HG02759 (cell line): Measurements from ENCODE around the gene LRCH2.
"Not testable (repeated sequence)": the region's sequence is repeated elsewhere in the genome, so short reads cannot be mapped to it uniquely, and the experiment has no call there.

ENCODE experiments used
- ATAC-seq: cut with Tn5 transposase; IDR thresholded peaks from one replicate; pipeline ENCODE4 v1.9.1; 2021; ENCODE audit warnings: mild to moderate bottlenecking, moderate library complexity; ENCODE audit not compliant: unreplicated experiment

LRCH2 gene, protein sequence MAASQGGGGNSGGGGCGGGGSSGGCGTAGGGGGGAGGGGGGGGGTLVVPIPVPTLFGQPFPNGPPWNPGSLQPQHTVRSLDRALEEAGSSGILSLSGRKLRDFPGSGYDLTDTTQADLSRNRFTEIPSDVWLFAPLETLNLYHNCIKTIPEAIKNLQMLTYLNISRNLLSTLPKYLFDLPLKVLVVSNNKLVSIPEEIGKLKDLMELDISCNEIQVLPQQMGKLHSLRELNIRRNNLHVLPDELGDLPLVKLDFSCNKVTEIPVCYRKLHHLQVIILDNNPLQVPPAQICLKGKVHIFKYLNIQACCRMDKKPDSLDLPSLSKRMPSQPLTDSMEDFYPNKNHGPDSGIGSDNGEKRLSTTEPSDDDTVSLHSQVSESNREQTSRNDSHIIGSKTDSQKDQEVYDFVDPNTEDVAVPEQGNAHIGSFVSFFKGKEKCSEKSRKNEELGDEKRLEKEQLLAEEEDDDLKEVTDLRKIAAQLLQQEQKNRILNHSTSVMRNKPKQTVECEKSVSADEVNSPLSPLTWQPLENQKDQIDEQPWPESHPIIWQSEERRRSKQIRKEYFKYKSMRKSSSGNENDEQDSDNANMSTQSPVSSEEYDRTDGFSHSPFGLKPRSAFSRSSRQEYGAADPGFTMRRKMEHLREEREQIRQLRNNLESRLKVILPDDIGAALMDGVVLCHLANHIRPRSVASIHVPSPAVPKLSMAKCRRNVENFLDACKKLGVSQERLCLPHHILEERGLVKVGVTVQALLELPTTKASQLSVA

DNA sequence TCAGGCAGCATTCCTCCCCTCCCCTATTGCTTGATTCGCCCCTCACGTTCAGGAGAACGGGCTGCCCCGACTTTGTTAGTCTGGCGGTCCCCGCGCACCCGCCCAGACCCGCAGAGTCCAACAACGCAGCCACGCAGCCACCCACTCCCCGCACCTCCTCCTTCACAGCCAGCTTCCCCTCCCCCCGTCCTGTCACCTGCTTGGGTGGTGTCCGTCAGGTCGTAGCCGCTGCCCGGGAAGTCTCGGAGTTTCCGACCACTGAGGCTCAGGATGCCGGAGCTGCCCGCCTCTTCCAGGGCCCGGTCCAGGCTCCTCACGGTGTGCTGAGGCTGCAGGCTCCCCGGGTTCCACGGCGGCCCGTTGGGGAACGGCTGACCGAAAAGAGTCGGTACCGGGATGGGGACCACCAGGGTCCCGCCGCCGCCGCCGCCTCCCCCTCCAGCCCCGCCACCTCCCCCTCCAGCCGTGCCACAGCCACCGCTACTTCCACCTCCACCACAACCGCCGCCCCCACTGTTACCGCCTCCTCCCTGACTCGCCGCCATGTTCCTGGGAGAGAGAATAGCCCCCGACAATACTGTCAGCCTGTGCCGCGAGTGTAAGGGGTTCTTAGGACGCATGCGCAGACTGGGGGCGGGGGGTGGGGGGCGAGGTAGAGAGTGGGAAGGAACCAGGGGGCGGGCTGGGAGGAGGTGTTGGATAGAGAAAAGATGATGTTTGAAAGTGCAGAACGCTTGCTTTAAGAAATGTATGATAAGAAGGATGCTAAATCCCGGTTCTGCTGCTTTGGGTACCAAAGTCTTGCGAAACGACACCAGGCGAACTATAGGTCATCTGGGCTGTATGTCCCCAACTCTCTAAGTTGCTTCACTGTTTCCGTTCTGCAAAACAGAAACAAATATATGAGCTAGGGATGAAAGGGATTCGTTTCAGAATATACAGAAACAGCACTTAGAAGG, at the start of gene LRCH2:
Gene LRCH2 (minus strand): TSS at position 600 of the 959 bp plus-strand sequence. CDS start 55 bp downstream, at position 545.
- ATAC-seq: no peak

DNA sequence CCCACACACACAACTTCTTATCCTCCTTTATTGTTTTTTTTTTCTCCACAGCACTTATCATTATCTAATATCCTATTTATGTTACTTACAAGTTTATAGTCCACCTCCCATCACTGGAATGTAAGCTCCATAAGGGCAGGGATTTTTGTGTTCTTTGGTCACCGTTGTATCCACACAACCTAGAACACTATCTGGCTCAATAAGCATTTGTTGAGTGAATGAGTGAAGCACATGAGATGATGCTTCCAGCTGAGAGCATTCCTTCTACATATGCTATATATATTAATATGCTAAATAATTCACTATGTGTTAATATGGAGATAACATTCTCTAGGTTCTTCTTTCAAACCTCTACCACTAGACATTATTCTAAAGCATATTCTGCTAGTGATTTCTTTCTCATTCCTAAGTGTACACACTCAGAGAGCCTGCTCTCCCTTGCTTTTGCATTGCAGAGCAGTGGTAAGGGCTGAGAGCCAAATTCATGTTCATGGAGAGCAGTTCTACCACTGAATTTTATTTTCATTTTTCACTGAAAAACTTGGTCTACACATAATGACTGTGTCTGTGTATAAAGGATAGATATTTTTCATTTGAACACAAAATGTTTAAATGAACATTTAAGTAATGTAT, 35.3 kb upstream of the LRCH2 start:
- ATAC-seq: no peak

DNA sequence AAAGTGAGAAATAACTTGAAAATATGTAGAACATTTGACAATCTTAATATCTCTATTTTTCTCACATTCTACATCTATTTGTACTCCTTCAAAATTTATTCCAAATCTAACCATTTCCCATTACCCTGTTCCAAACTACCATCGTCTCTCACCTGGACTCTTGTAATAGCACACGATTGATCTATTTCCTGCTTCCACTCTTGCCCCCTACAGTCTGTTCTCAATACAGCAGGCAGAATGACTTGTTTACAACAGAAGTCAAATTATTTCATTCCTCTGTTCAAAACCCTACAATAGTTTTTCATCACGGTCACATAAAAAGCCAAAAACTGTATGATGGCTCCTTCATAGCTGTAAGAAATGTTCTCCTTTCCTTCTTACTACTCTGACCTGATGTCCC, 34.5 kb upstream of the LRCH2 start:
- no peak for ATAC-seq

DNA sequence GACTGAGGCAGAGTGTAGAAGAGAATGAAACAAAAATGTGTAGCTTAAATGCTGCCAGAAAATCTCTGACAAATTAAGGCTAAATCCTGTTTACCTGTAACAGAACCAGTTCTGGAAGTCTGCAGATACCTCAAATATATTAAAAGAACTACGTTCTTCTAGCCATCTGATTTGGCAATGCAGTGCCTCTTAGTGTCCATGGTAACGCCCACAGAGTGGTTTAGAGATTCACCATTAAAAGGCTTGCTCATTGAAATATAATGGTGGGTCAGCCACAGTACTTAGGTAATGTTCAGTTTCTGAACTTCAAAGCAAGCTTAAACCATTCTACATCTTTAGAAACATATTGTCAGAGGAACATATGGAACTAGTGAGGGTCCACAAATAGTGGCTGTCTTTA, 32.4 kb upstream of the LRCH2 start:
- no peak for ATAC-seq

DNA sequence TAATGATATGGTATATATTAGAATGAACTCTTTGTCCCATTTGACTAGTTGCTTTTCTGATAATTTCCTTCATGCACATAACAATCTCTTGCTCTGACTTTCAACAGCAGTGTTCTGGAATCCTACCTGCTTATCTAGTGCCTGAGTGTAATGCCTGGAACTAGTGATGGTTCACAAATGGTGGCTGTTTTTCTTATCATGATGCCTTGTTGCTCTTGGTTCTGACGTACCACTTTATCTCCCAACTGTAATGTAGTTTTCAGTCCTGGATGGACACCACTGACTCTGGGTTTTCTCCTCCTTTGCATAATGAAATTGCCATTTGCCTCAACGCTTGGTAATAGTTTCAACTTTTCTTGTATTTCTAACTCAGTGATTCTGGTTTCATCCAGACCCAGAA, 30.1 kb upstream of the LRCH2 start:
- no peak for ATAC-seq

DNA sequence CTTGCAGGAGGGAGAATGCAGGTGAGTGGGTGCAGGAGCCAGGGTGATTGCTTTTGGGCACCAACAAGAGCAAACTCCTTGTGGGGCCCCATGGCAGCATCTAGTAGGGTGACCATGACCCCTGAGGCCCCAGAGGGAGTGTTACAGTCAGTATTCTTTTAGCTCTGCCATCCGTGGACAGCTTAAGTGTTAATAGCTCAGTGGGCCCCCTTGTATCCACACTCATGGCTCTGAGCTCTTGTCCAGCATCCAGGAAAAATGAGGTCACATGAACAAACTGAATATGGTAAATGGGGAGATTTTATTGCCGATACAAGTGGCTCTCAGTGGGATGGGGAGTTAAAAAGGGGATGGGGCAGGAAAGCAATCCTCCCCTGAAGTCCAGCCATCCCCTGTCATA, 27.3 kb upstream of the LRCH2 start:
- ATAC-seq: no peak

DNA sequence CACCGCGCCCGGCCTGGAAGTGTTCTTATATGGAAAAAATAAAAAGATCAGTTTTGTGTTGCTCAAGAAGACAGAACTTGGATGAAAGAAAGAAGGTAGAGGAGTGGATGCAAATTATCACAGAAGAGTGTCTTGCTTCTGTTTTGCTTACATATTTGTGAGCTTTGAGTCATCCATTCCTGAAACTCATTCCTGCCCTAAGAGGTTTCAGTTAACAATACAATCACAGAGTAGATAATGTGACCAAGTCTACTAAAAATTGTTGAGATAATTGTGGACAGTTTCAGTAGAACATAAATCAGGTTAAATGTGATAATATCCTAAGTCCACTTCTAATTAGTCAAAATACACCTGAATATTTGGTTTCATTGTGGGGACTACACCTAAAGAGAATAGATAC, 26.4 kb upstream of the LRCH2 start:
- no peak for ATAC-seq

DNA sequence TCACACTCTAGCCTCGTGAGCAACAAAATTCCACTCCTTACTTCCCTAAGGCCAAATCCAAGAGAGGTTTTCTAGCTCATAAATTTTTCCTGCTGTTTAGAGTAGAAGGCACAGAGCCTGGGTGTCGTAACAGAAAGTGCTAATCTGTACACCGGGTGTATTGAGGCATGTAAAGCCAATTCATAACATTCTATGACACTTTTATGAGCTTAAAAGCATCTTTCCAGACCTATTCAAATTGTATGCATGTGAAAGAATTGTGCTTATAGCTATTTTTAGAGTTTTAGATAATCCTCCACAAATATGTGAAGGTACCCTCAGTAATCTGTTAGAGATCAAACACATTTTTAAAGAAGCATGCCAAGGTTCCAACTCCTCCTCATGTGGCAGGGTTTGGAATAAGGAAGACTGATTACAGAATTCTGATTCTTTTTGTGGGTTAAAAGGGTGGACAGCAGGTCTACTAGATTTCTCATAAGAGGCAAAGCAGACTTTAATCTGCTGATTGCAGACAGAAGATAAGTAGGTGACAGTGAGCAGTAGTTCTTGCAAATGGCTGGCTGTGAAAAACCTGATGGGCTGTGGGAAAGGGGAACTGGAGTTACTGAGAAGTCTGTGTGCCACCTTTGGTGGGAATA, 25.5 kb upstream of the LRCH2 start:
- ATAC-seq: no peak

DNA sequence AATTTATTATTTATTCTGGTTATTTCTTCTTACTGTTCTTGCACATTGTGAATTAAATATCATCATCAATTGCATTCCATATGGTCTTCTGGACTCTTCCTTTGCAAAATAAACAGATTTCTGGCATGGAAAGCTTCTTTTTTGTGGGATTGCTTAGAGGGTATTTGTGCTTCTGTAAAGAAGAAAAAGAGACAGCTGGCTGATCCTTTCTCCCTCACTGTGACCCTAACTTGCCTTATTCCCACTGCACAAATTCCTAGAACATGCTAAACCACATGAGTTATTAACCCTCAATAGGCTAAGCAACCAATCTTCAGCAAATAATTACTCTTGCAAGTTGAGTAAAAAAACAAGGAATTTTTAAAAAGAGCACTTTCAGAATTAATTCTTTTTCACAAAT, 23.8 kb upstream of the LRCH2 start:
- ATAC-seq: no peak

DNA sequence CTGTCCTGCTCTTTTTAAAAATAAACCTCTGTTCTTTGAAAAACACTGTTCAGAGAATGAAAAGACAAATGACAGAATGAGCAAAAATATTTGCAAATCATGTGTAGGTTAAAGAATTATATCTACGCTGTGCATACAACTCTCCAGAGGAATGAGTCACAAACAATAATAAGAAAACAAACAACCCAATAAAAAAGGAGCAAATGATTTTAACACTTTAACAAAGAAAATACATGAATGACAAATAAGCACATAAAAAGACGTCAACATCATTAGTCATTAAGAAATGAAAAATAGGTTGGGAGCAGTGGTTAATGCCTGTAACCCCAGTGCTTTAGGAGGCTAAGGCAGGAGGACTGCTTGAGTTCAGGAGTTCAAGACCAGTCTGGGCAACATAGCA, 21.1 kb upstream of the LRCH2 start:
- ATAC-seq: no peak

DNA sequence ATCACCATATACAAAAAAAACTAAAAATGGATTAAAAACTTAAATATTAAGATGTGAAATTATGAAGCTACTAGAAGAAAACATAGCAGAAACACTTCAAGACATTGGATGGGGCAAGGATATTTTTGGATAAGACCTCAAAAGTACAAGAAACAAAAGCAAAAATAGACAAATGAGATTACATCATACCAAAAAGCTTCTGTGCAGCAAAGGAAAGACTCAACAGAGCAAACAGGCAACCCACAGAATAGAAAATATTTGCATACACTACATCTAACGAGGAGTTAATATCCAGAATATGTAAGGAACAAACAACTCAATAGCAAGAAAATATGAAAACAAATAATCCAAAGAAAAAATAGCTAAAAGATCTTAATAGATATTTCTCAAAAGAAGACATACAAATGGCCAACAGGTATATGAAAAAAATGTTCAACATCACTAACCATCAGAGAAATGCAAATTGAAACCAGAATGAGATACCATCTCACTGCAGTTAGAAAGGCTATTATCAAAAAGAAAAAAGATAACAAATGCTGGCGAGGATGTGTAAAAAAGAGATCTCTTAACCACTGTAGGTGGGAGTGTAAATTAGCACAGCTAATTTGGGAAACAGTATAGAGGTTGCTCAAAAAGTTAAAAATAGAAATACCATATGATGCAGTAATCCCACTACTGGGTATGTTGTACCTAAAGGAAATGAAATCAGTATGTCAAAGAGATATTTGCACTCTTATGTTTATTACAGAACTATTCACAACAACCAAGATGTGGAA, 17.8 kb upstream of the LRCH2 start:
- ATAC-seq: no peak

DNA sequence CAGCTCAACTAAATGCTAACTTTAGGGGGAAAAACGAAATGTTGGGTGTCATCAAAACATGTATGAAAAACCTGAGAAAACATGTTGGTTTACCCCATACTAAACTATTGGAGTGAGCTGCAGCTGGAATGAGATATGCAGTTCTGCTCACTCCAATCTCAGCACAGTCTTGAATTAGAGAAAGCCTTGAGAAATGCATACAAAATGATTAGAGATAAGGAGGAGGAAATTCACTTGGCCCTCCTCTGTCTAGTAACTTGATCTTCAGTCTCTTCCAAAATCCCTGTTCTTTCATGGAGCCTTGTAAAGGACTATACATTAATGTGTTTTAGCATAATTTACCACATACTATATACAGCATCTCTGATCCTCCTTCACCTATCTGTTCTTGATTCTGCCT, 3.2 kb upstream of the LRCH2 start:
- ATAC-seq: no peak

DNA sequence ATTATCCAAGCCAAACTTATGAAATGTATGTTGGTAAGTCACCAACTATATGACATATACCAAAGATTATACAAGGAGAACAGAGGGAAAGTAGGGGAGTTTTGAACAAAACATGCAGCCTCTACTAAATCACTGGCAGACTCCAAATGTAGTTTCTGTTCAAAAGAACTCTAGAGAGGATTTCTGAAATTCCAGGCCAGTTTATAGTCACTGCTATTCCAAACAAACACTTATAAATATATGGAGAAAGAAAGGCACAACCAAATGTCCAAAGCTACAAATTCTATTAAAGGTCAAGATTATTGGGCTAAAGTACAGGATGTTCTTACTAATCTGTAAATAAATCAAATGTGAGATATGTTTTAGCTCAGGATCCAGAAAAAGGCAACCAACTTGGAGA, 2.7 kb upstream of the LRCH2 start:
- no peak for ATAC-seq

DNA sequence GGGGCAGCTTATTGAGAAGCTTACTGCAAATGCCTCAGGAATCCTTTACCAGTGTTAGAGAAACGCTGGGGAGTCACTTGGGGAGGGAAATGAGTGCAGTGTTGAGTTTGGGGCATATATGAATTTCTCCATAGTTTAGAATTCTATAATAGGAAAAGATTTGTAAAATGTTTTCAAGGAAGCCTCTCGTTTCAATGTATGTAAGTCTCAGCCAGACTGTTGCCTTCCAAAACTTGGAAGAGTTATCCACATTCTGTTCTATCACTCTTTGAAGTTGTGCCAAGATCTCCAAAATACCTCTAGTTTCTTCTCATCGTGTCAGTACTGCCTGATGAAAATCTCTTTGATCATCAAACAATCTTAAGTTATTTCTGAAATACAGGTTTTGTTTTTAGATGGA, 565 bp upstream of the LRCH2 start:
- no peak for ATAC-seq

DNA sequence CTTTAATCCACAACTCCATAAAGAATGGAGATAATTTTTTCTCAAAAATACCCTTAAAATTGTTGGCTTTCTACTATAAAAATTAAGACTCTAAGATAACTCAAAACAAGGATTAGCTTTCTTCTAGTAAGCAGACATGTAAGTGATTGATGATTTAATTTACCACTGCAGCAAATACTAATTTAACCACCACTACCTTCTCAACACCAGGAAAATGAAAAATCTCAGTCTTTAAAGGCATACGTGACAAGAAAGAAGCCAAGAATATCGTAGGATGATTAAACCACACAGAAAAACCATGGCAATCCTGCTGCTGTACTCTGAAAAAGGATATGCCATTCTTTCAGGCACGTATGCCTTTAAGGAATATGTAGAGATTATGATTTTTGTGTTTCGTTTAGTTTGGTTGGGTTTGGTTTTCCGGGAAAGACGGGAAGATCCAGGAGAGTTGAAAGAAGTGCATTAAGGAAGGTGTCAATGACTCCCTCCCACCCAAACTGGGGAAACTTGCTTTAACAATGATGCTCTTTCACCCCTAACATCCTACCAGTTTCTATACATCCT, 881 bp downstream of the LRCH2 start:
- ATAC-seq: no peak

DNA sequence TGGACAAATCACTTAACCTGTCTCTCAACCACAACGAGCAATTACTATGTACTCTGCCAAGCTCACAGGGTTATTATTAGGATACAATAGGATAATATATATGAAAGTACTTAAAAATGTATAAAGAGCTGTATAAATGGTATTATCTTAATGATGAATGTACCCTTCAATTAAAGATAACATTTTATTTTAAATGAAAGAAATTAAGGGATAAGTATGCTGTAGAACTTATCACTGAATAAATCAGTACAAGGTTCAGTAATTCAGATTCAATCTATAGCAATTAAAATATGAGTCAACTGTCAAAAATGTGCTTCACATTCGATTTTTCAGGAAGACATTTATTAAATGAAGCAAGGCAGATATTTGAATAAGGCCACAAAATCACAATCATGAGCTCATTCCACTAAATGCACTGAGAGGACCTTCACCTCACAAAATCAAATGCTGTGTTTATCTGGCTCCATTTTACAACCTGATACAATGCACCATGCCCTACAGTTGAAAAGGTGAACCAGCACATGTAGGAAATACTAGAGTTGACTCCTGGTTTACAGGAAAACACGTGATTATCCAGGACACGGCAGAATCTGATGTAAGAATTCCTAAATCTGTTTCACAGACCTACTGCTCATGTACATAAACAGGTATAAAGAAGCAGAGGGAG, 4.4 kb downstream of the LRCH2 start:
- no peak for ATAC-seq

DNA sequence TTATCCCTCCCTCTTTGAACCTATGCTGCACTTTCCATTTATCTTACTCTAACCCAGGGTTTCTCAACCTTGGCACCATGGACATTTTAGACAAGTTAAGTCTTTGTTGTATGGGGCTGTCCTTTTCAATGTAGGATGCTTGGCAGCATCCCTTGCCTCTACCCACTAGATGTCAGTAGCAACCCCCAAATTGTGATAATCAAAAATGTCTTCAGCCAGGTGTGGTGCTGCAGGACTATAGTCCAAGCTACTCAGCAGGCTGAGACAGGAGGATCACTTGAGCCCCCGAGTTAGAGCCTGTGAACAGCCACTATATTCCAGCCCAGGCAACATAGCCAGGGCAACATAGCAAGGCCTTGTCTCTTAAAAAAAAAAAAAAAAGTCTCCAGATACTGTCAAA, 7.0 kb downstream of the LRCH2 start:
- no peak for ATAC-seq

DNA sequence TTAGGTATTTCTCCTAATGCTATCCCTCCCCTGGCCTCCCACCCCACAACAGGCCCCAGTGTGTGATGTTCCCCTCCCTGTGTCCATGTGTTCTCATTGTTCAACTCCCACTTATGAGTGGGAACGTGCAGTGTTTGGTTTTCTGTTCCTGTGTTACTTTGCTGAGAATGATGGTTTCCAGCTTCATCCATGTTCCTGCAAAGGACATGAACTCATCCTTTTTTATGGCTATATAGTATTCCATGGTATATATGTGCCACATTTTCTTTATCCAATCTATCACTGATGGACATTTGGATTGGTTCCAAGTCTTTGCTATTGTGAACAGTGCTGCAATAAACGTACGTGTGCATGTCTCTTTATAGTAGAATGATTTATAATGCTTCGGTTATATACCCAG, 16.6 kb downstream of the LRCH2 start:
- ATAC-seq: not testable (repeated sequence)

DNA sequence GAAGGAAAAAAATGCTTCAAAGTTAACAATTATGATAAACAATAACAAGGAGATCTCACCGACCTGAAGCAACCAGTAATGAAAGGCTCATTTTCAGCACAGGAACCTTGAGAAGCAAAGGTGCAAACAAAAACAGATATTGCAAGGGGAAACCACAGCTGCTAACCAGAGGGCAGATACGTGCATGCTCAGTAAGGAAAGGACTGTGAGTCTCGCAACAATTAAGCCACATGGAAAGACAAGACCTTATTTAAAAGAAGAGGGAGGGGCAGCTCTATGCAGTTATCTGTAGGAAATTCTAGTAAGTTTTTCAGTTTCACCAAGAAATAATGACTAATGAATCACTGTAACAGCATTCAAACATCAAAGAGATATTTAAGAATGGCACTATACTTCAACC, 19.3 kb downstream of the LRCH2 start:
- ATAC-seq: no peak
